ENCODE results near the gene ZNF304.
"Not testable (repeated sequence)": the region's sequence is repeated elsewhere in the genome, so short reads cannot be mapped to it uniquely, and the experiment has no call there.

ZNF304 gene

GRCh38 chr19:57362419-57362818 lies 11.3 kb downstream of the ZNF304 start:
- DNase-seq (ENCODE audit: low read depth in 2 of 2): no peak

- peak; percentile 96 to 98 for DNase-seq (ENCODE audit: low read depth in 2 of 2)
Measured at GRCh38 chr19:57362997-57363687, 12.1 kb downstream of the ZNF304 start, which contains the start of the genes TRAPPC2B and ZNF547. Gene TRAPPC2B, plus strand, starts transcription at chr19:57363551. Its CDS starts 1,283 bp downstream, at chr19:57364834. Gene ZNF547, plus strand, starts transcription at chr19:57363551. Its CDS starts 5,005 bp downstream, at chr19:57368556.

GRCh38 chr19:57363688-57364181 lies 12.7 kb downstream of the ZNF304 start:
- no peak for DNase-seq (ENCODE audit: low read depth in 2 of 2)

- DNase-seq (ENCODE audit: low read depth in 2 of 2): no peak
Measured at GRCh38 chr19:57366776-57367175, 15.7 kb downstream of the ZNF304 start.

GRCh38 chr19:57374179-57374578 lies 23.1 kb downstream of the ZNF304 start:
- DNase-seq (ENCODE audit: low read depth in 2 of 2): no peak

GRCh38 chr19:57374647-57375046 lies 23.6 kb downstream of the ZNF304 start:
- DNase-seq (ENCODE audit: low read depth in 2 of 2): not testable (repeated sequence)

GRCh38 chr19:57376151-57376550 lies 25.1 kb downstream of the ZNF304 start:
- DNase-seq (ENCODE audit: low read depth in 2 of 2): no peak

GRCh38 chr19:57377498-57378146 lies 26.6 kb downstream of the ZNF304 start:
- no peak for DNase-seq (ENCODE audit: low read depth in 2 of 2)

- no peak for DNase-seq (ENCODE audit: low read depth in 2 of 2)
Measured at GRCh38 chr19:57380923-57381322, 29.9 kb downstream of the ZNF304 start.

GRCh38 chr19:57382806-57383488 lies 31.9 kb downstream of the ZNF304 start:
- DNase-seq (ENCODE audit: low read depth in 2 of 2): no peak

- DNase-seq (ENCODE audit: low read depth in 2 of 2): no peak
Measured at GRCh38 chr19:57389194-57389729, 38.2 kb downstream of the ZNF304 start.

GRCh38 chr19:57389730-57390598 lies 38.9 kb downstream of the ZNF304 start, which contains the start of gene ZNF548:
Gene ZNF548, plus strand, starts transcription at chr19:57389854. Its CDS starts 246 bp downstream, at chr19:57390100.
- peak; percentile 95 to 98 for DNase-seq (ENCODE audit: low read depth in 2 of 2)

- no peak for DNase-seq (ENCODE audit: low read depth in 2 of 2)
Measured at GRCh38 chr19:57395710-57396109, 44.6 kb downstream of the ZNF304 start.

GRCh38 chr19:57398868-57399267 lies 47.8 kb downstream of the ZNF304 start:
- no peak for DNase-seq (ENCODE audit: low read depth in 2 of 2)

GRCh38 chr19:57403737-57404563 lies 52.9 kb downstream of the ZNF304 start:
- no peak for DNase-seq (ENCODE audit: low read depth in 2 of 2)

GRCh38 chr19:57406516-57407123 lies 55.5 kb downstream of the ZNF304 start:
- DNase-seq (ENCODE audit: low read depth in 2 of 2): peak; percentile 43 to 45

Measured in stimulated activated CD8-positive, alpha-beta memory T cell treated with anti-CD3 and anti-CD28 coated beads, Interleukin-2, amount 100 ng/mL, for 1 hour (primary cell).